ENCODE data around the gene ITGB1BP1.

GRCh38 chr2:9394816-9395215 is 28.5 kb downstream of the ITGB1BP1 start:
- TF ChIP-seq CTCF (IDR thresholded peaks at IDR 0.05) (no peak), POLR2A (IDR thresholded peaks at IDR 0.05) (no peak), EP300 (IDR thresholded peaks at IDR 0.05; ENCODE audit: low read depth) (no peak), POLR2AphosphoS5 (IDR thresholded peaks at IDR 0.05) (no peak)
